SK-N-SH (cell line): ENCODE results near the gene RPL9. TPM values are rescaled to one million over a fixed set of nuclear protein-coding genes. Genes with fewer than 3 reads are reported as not detected.

Experiments used
- CTCF ChIA-PET: fragments of 300-600, 350-600 bp; formaldehyde crosslinking; extraction: SDS; loops from one replicate; lab custom pipeline; 2021; lab: Yijun Ruan, JAX
- POLR2A ChIA-PET: fragments of 350-600 bp; sonication (Branson Sonifier 250); formaldehyde crosslinking; extraction: SDS; loops from one replicate; lab custom pipeline; 2020; ENCODE audit warnings: antibody characterized with exemption, inconsistent platforms; lab: Yijun Ruan, JAX
- DNase-seq: peaks from one replicate; pipeline ENCODE4 v3.0.0; 2012
- H2AFZ ChIP-seq: fragments of 200-600 bp; sonication (generic); 2 replicates; pipeline ENCODE4 v1.8.1; 2016; ENCODE audit warnings: antibody characterized with exemption, mild to moderate bottlenecking, low read depth
- H3F3A ChIP-seq: fragments of 200-600 bp; sonication (generic); replicated peaks from 2 replicates; pipeline ENCODE3; 2016; ENCODE audit warnings: antibody characterized with exemption, mild to moderate bottlenecking; ENCODE audit not compliant: insufficient read depth
- H3K27ac ChIP-seq, 2 experiments: fragments of 200-500 bp in 1 of 2; fragments of 200-600 bp in 1 of 2; sonication (Bioruptor generic) in 1 of 2; sonication (generic), shearing (Covaris generic) in 1 of 2; 2 replicates each; pipeline versions ENCODE4 v1.5.1 to v1.6.1; 2014 to 2016; ENCODE audit warnings: low read depth in 2 of 2, inconsistent platforms in 1 of 2, low read length in 1 of 2, mild to moderate bottlenecking in 1 of 2, mixed read lengths in 1 of 2
- H3K27me3 ChIP-seq: fragments of 200-600 bp; sonication (generic), shearing (Covaris generic); 2 replicates; pipeline ENCODE4 v1.6.1; 2016; ENCODE audit warnings: mixed run types; ENCODE audit not compliant: insufficient read depth
- H3K36me3 ChIP-seq, 2 experiments: fragments of 200-500 bp in 1 of 2; fragments of 200-600 bp in 1 of 2; sonication (Bioruptor generic) in 1 of 2; sonication (generic) in 1 of 2; replicated peaks in 1 of 2; 2 replicates each; pipeline versions ENCODE3 to v1.5.1; 2014 to 2016; ENCODE audit warnings: low read length in 1 of 2, mild to moderate bottlenecking in 1 of 2; ENCODE audit not compliant: insufficient read depth in 2 of 2, control insufficient read depth in 1 of 2
- H3K4me1 ChIP-seq, 2 experiments: fragments of 200-500 bp in 1 of 2; fragments of 200-600 bp in 1 of 2; sonication (Bioruptor generic) in 1 of 2; sonication (generic), shearing (Covaris generic) in 1 of 2; 2 replicates each; pipeline versions ENCODE4 v1.5.1 to v1.6.1; 2014 to 2016; ENCODE audit warnings: low read depth in 1 of 2, low read length in 1 of 2, mixed run types in 1 of 2; ENCODE audit not compliant: insufficient read depth in 2 of 2, control insufficient read depth in 1 of 2
- H3K4me2 ChIP-seq: fragments of 200-600 bp; sonication (generic), shearing (Covaris generic); 2 replicates; pipeline ENCODE4 v1.6.1; 2017; ENCODE audit warnings: mixed run types
- H3K4me3 ChIP-seq, 2 experiments: fragments of 200-500 bp in 1 of 2; fragments of 200-600 bp in 1 of 2; sonication (Bioruptor generic) in 1 of 2; sonication (generic), shearing (Covaris generic) in 1 of 2; 2 replicates each; pipeline versions ENCODE4 v1.5.1 to v1.8.1; 2014 to 2016; ENCODE audit warnings: low read depth in 2 of 2, inconsistent platforms in 1 of 2, low read length in 1 of 2, mild to moderate bottlenecking in 1 of 2, mixed read lengths in 1 of 2, moderate library complexity in 1 of 2
- H3K79me2 ChIP-seq: fragments of 200-600 bp; sonication (generic); 2 replicates; pipeline ENCODE4 v1.8.1; 2017; ENCODE audit warnings: mild to moderate bottlenecking; ENCODE audit not compliant: insufficient read depth
- H3K9ac ChIP-seq: fragments of 200-600 bp; sonication (generic); 2 replicates; pipeline ENCODE4 v1.6.1; 2017; ENCODE audit warnings: mixed run types
- H3K9me2 ChIP-seq: fragments of 200-600 bp; sonication (generic); 2 replicates; pipeline ENCODE4 v1.6.1; 2017; ENCODE audit warnings: mixed run types
- H3K9me3 ChIP-seq: fragments of 200-600 bp; sonication (generic); 2 replicates; pipeline ENCODE4 v1.6.1; 2017; ENCODE audit warnings: mixed run types, mild to moderate bottlenecking, moderate library complexity
- H4K20me1 ChIP-seq: fragments of 200-600 bp; sonication (generic); 2 replicates; pipeline ENCODE4 v1.6.1; 2017; ENCODE audit warnings: mild to moderate bottlenecking, mixed run types; ENCODE audit not compliant: insufficient read depth
- CTCF ChIP-seq: fragments of 200-600 bp; sonication (generic); IDR thresholded peaks from 2 replicates; pipeline ENCODE4 v1.6.1; 2017; ENCODE audit warnings: antibody characterized with exemption, mild to moderate bottlenecking, moderate library complexity
- FOXM1 ChIP-seq: IDR thresholded peaks from 2 replicates; pipeline ENCODE4 v1.4.0; 2012; ENCODE audit warnings: low read depth, mild to moderate bottlenecking
- GABPA ChIP-seq: IDR thresholded peaks from 2 replicates; pipeline ENCODE4 v1.4.0; 2012; ENCODE audit warnings: low read depth, mild to moderate bottlenecking
- MXI1 ChIP-seq: IDR thresholded peaks from 2 replicates; pipeline ENCODE4 v1.6.1; 2012; ENCODE audit warnings: mild to moderate bottlenecking, low read depth, low read length, improper control_type of control experiment
- NFIC ChIP-seq: IDR thresholded peaks from 2 replicates; pipeline ENCODE4 v1.4.0; 2012; ENCODE audit warnings: borderline replicate concordance
- NRF1 ChIP-seq: IDR thresholded peaks from 2 replicates; pipeline ENCODE4 v1.6.1; 2012; ENCODE audit warnings: low read depth, mild to moderate bottlenecking, low read length
- POLR2AphosphoS5 ChIP-seq: IDR thresholded peaks from 2 replicates; pipeline ENCODE4 v1.6.1; 2012; ENCODE audit warnings: low read depth, low read length
- RAD21 ChIP-seq: IDR thresholded peaks from 2 replicates; pipeline ENCODE4 v1.6.1; 2012; ENCODE audit warnings: mild to moderate bottlenecking, low read length
- REST ChIP-seq: IDR thresholded peaks from 2 replicates; pipeline ENCODE4 v1.6.1; 2012; ENCODE audit warnings: mild to moderate bottlenecking, low read depth, low read length, moderate library complexity
- RXRA ChIP-seq: IDR thresholded peaks from 2 replicates; pipeline ENCODE4 v1.4.0; 2012; ENCODE audit warnings: low read depth, mild to moderate bottlenecking, borderline replicate concordance
- WGBS: methylation state at CpG from one replicate; pipeline ENCODE4 v1.1.6; 2017; ENCODE audit warnings: low lambda C conversion rate; 5-methylcytosine and 5-hydroxymethylcytosine counted together
- polyA plus RNA-seq, 3 experiments: library from polyadenylated mRNA; depleted of rRNA; stranded (reverse); fragments of >200 nt; gene quantifications; 2 replicates each; pipeline ENCODE4 v1.2.3, GENCODE V29; 2012

Gene RPL9
- polyA plus RNA-seq, 1 of the 3 experiments (the other 2 are of a cell fraction) = 1,564 TPM

- WGBS = 77% methylated on average over 6 of the region's 7 CpGs
- Histone ChIP-seq H4K20me1 (no peaks in the 10 kb centered on the region), H2AFZ (no peak overlapping the region), H3K27ac (no peak overlapping the region), H3K27me3 (no peaks in the 10 kb centered on the region; the same call in 1 of the 2 replicates), H3K4me3 (no peak overlapping the region), H3F3A (peaks cover 3% of the 10 kb centered on the region), H3K9me2 (no peaks in the 10 kb centered on the region), H3K4me1 (no peaks in the 10 kb centered on the region), H3K79me2 (no peaks in the 10 kb centered on the region), H3K9ac (no peak overlapping the region), H3K9me3 (no peaks in the 10 kb centered on the region), H3K4me2 (no peak overlapping the region), H3K36me3 (no peaks in the 10 kb centered on the region)
- DNase-seq = no peak
- TF ChIP-seq CTCF (0 out of 2 replicates have a peak, but pooled peaks have one; percentile 24), RAD21 (peak; percentile 42; the same call in 1 of the 2 replicates), RXRA (no peak), FOXM1 (no peak)
- CTCF ChIA-PET = interaction anchor here (1.2 to 2.0 kb wide), 4 partner anchors 9 to 533 kb away, joined by 3 to 6 read pairs (median 4); partner anchors contain the start of genes LIAS and RPL9
- POLR2A ChIA-PET = interaction anchor here (1.1 kb wide), 1 partner anchor 23 kb away, joined by 3 read pairs; the partner anchor contains the start of genes LIAS and RPL9
Measured at GRCh38 chr4:39435659-39436563, 22.8 kb downstream of the RPL9 start.

- 93% methylated on average over 11 of the region's 11 CpGs for WGBS
- Histone ChIP-seq H2AFZ (no peak overlapping the region), H3K9me2 (no peaks in the 10 kb centered on the region), H3F3A (peaks cover 3% of the 10 kb centered on the region), H3K9me3 (no peaks in the 10 kb centered on the region), H3K27ac (no peak overlapping the region), H3K4me1 (no peaks in the 10 kb centered on the region), H3K9ac (no peak overlapping the region), H3K4me3 (no peak overlapping the region), H3K4me2 (no peak overlapping the region), H4K20me1 (no peaks in the 10 kb centered on the region), H3K27me3 (no peaks in the 10 kb centered on the region), H3K36me3 (no peaks in the 10 kb centered on the region), H3K79me2 (no peaks in the 10 kb centered on the region)
- TF ChIP-seq NRF1 = no peak
- no peak for TF ChIP-seq REST
- TF ChIP-seq POLR2AphosphoS5 = no peak
- TF ChIP-seq GABPA = no peak
- no peak for TF ChIP-seq NFIC
- TF ChIP-seq MXI1 = no peak
- ChIA-PET CTCF (no interaction called here), POLR2A (no interaction called here)
- no peak for DNase-seq
Measured at GRCh38 chr4:39433878-39434492, 24.7 kb downstream of the RPL9 start.
